GM12801 (cell line): ENCODE results near the gene ZBTB7B.

Experiments
- TF ChIP-seq, protein P1 (sequence below): IDR thresholded peaks from one replicate; pipeline ENCODE4 v1.5.1; 2011; ENCODE audit warnings: control low read depth; ENCODE audit not compliant: insufficient read length; ENCODE audit errors: extremely low read depth

The ZBTB7B gene

DNA sequence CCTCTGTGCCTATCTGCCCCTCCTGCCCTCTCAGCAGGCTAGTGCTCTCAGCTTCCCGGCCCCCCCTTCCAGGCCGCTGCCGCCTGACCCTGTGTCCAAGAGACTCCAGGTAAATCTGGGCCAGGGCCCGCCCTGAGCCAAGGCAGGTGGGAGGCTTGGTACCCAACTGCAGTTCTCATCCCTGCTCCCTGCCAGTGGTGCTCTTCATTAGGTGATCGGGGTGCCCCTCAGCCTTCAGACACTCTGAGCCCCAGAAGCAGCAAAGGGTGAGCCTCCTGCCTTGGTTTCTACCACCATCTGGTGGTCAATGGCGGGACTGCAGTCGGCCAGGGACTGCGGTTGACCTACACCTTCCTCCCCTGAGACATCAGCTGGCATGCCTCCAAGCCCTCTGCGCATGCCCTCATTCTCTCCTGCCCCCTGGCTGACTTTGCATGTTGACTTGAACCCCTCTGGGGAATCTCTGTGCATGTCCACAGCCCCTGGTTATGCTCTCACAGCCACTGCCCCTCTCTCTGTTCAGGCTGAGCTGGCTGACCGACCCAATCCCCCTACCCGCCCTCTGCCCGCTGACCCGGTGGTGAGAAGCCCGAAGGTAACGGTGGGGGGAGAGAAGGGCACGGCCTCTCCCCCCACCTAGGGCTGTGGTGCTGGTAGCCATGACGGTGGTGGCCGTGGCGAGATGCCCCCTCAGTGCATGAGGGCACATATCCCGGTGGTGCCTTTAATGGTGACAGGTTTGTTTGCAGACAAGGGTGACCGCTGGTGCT is 59.0 kb downstream of the ZBTB7B start:
- TF ChIP-seq, protein P1, sequence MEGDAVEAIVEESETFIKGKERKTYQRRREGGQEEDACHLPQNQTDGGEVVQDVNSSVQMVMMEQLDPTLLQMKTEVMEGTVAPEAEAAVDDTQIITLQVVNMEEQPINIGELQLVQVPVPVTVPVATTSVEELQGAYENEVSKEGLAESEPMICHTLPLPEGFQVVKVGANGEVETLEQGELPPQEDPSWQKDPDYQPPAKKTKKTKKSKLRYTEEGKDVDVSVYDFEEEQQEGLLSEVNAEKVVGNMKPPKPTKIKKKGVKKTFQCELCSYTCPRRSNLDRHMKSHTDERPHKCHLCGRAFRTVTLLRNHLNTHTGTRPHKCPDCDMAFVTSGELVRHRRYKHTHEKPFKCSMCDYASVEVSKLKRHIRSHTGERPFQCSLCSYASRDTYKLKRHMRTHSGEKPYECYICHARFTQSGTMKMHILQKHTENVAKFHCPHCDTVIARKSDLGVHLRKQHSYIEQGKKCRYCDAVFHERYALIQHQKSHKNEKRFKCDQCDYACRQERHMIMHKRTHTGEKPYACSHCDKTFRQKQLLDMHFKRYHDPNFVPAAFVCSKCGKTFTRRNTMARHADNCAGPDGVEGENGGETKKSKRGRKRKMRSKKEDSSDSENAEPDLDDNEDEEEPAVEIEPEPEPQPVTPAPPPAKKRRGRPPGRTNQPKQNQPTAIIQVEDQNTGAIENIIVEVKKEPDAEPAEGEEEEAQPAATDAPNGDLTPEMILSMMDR = peak; percentile 85

DNA sequence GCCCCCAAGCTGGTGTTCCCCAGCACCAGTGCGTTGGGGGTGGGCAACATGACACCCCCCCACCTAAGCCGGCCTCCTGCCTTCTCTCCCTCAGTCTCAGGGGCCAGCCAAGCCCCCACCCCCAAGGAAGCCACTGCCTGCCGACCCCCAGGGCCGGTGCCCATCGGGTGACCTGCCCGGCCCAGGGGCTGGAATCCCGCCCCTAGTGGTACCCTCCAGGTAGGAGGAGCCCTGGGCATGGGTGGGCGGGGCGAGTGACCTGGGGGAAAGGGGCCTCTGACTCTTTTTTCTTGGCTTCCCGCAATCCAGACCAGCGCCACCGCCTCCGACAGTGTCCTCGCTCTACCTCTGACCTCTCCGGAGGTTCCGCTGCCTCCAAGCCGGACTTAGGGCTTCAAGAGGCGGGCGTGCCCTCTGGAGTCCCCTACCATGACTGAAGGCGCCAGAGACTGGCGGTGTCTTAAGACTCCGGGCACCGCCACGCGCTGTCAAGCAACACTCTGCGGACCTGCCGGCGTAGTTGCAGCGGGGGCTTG is 59.6 kb downstream of the ZBTB7B start:
- TF ChIP-seq, protein P1 = no peak

DNA sequence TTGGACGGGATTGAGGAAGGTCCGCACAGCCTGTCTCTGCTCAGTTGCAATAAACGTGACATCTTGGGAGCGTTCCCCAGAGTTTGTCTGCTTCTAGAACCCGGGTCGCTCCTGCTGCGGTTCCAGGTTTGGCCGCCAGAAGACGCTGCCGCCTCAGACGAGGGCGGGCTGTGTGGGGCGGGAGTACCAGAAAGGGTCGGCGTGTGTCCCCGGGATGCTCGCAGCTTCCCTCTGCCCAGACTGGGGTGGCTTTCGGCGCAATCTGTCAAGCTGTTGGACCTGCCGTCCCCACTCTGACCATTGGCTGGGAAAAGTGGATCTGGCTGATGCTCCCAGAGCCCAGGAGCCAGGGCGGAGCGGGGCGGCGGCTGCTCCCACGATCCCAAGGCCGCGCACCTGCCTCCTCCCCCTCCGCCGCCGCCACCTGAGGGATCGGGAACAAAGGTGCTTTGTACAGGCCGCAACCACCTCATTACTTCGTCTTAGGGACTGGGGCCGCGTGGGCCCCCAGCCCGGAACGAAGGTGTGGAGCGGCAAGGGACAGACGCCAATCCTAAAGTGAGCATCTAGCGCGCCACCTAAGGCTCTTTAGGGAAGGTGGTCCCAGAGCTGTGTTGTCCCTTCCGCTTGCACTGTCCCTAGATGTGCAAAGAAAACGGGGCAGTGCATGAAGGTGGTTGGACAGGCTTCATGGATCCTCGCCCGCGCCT is 60.3 kb downstream of the ZBTB7B start:
- TF ChIP-seq, protein P1 = peak; percentile 83

DNA sequence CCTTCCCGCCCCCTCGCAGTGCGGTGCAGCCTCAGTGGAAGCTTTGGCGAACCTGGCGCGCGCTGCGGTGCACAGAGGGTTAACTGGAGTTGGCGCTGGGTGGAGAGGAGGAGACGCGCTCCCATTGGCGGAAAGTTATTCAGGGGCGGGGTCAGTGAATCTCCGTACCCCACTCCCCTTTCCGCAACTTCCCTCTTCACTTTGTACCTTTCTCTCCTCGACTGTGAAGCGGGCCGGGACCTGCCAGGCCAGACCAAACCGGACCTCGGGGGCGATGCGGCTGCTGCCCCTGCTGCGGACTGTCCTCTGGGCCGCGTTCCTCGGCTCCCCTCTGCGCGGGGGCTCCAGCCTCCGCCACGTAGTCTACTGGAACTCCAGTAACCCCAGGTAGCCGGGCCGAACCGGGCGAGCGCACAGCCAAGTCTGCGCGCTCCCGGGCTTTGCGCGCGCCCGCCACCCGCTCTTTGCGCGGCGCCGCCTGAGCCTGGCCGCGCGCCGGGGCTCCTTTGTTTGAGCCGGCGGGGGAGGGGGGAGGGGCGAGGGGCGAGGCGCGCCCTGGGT is 61.0 kb downstream of the ZBTB7B start, which contains the start of gene EFNA4:
Gene EFNA4 (plus strand): TSS at position 191 of the 561 bp plus-strand sequence. CDS start 84 bp downstream, at position 275.
- TF ChIP-seq, protein P1 = no peak

DNA sequence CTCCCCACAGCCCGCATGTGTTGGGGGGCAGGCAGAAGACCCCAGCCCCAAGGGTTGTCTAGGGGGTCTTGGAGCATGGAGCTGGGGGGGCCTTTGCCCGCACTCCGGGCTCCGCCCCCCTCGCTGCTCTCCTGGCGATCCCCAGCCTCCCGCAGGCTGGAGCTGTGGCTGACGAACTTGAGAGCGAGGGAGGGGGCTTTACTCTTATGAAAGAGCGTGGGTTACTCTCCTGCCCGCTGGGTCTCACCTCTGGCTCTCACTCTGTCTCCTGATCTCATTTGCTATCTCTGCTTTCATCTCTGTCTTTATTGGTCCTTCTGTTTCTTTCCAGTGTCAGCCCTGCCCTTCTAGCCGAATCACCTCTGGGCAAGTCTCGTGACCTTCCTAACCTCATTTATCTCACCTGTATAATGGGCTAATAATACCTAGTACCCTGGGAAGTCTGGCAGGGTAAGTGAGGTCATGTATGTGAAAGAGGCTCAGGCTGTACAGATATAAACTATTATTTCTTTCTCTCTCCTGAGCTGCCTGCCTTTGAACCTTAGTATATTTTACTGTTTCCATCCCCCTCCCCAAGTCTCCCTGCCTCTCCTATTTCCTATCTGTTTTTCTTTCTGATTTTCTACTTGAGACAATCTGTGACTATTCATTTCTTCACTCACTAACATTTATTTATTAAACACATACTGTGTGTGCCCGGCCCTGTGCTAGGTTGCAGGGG is 61.7 kb downstream of the ZBTB7B start:
- TF ChIP-seq, protein P1 = no peak

DNA sequence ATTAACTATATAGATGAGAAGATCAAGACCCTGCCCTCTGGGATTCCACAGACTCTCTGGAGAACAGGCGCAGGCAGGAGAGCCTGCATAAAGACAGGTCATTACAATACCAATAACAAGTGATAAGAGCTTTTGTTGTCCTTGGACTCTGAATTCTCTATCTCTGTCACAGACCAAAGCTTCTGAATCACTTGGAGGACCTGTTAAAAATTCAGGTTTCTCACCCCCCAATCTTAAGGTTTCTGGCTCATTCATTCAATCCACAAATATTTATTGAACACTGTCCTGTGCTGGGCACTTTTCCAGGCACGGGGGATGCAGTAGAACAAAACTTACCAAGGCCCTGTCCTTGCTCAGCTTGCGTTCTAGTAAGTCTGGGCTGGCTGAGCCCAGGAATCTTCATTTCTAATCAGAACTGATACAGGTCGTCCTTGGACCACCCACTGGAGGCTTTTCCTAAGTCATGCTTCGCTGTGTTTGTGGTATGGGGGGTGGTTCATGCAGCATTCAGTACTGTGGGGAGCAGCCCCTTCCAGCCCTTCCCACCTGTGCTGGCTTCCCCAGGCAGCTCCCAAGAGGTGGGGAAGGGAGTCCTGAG is 62.3 kb downstream of the ZBTB7B start:
- TF ChIP-seq, protein P1 = no peak
